ENCODE measurements around the gene EDN1.

Gene EDN1

GRCh38 chr6:12270551-12271230 lies 19.5 kb upstream of the EDN1 start:
- DNase-seq (ENCODE audit: low spot score): no peak

DNA sequence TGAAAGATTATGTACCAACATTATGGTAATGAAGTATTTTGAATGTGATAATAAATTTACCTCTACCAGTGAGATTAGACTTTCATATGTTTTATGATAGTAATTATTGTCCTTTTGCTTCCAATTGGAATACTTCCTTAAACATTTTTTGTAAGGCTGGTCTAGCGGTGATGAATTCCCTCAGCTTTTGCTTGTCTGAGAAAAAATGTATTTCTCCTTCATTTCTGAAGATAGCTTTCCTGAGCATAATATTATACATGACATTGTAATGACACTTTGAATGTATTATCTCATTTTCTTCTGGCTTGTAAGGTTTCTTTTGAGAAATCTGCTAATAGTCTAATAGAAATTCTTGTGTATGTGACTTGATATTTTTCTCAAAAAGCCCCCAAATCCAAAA lies 18.6 kb upstream of the EDN1 start:
- DNase-seq (ENCODE audit: low spot score): no peak

- DNase-seq (ENCODE audit: low spot score): no peak
These were observed 18.2 kb upstream of the EDN1 start for GRCh38 chr6:12271997-12272396.

- DNase-seq (ENCODE audit: low spot score): no peak
These were observed 15.1 kb upstream of the EDN1 start for GRCh38 chr6:12275107-12275506.

- no peak for DNase-seq (ENCODE audit: low spot score)
These were observed 13.2 kb upstream of the EDN1 start for GRCh38 chr6:12276930-12277315.

DNA sequence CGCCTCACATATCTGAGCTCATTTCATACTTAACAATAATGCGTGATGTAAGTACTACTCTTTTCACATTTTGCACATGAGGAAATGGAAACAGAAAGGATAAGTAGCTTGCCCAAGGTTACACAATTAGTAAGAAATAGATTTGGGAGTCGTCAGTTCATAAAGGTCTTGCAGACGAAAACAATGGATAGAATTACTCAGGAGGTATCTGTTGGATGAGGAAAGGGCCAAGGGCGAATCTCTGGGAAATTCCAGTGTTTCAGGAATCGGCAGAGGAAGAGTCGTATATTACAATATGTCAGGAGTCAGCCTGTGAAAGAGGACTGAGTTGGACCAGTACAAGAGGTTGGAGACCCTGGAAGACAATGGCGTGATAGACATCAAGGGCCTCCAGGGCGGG lies 12.8 kb upstream of the EDN1 start:
- no peak for DNase-seq (ENCODE audit: low spot score)

GRCh38 chr6:12278915-12279314 lies 11.2 kb upstream of the EDN1 start:
- no peak for DNase-seq (ENCODE audit: low spot score)

DNA sequence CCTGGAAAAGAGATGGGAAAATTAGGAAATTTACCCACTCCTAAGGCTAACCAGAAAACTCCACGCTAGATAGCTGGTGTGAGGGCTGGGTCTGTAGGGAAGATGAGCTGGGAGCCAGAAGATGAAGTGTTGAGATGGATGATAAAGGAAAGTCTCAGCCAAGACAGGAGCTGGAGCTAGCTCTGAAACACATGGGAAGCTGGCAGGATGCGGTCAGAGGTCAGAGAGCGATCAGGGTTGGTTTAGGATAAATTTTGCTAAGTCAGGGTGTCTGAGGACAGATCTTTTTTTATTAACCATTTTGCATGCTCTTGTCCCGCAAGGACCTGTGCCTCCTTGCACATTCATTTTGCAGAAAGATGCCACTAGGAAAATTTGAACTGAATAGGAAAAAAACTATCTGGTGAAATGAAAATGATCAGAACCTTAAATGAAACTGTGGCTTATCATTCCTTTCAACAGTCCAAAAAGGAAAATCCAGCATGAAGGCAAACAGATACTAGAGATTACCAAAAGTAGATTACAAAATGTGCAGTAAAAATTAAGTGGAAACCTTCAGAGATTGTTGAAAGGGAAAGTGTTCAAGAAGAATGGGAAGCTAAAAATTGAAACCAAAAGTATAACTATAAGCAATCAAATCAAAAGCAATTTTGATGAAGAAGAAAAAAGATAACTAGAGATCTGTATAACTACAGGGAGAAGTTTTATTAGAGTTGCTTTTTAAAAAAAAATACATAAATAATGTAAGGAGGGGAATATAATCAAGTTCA lies 10.7 kb upstream of the EDN1 start:
- DNase-seq (ENCODE audit: low spot score): no peak

- DNase-seq (ENCODE audit: low spot score): no peak
These were observed 9.7 kb upstream of the EDN1 start for GRCh38 chr6:12280458-12280857.

DNA sequence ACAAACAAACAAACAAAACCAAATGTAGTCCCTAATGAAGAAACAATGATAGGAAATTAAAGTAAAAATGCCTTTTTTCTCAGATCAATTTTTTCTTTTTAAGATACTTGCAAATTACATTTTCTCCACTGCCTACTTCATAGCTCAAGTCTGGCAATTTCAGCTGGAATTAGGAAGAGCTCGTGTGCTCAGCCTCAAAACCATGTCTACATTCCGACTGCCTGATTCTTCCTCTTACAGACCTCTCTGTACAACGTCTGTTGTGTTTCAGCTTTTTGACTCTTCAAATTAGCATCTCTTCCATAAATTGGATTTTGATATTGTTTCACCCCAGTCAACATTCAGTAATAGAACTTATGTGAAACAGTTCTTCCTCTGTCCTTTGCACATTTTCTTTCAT lies 9.3 kb upstream of the EDN1 start:
- no peak for DNase-seq (ENCODE audit: low spot score)

DNA sequence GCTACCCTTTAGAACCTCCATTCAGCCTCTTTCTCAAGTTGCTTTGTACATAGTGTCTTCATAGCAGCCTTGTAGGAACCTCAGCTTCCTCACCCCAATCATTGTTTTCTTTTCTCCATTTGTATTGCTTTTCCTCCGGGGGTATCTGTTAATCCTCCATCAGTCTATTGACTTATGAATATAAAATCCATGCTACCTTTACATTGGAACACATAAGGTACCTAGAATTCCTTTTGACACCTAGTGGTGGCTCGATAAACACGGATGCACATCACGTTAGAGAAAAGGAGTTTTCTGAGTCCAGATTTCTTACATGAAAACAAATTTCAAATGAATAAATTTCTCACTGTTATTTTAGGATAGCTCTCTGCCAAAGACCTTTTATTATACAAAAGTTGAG lies 6.3 kb upstream of the EDN1 start:
- no peak for DNase-seq (ENCODE audit: low spot score)

DNA sequence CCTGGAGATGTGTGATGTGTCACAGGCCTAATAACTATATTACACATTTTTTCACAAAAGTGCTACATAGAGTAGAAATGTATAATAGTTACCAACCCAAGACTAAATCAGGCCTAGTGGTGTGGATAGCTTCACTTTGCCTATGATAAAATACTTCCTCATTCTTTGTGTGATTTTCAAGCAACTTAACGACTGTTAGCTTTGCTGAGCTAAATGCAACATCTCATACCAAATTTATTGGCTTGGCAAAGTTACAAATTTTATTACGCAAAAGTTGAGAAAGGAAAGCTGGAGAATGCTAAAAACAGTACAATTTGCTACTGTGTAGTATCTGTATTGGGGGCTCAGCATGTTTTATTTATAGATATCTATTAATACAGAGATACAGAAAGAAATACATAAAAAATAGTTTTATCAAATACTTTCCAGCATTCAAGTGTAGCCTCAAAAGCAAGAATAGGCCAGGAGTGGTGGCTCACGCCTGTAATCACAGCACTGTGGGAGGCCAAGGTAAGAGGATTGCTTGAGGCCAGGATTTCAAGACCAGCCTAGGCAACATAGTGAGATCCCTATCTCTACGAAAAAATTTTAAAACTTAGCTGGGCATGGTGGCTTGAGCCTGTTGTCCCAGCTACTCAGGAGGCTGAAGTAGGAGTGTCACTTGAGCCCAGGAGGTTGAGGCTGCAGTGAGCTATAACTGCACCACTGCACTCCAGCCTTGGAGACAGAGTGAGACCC lies 3.6 kb upstream of the EDN1 start:
- DNase-seq (ENCODE audit: low spot score): no peak

GRCh38 chr6:12288211-12288618 lies 1.9 kb upstream of the EDN1 start:
- DNase-seq (ENCODE audit: low spot score): no peak

DNA sequence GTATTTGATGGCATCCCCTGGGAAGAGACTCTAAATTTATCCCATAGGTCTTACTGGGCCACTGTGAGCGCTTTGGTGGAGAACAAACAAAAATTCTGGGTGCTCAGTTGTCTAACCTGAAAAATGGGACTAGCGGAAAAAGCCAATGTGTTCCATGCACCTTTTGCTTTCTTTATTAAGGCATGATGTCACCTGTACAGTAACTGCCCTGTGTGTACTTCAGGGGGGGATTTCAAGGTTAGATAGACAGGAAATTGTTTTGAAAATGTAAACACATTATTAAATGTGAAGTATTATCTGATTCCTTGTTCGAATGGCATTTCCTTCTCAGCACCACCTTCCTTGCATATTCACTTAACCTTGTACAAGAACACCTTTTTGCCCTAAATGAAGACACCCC lies 1.2 kb upstream of the EDN1 start:
- DNase-seq (ENCODE audit: low spot score): no peak

GRCh38 chr6:12289365-12289919 lies 719 bp upstream of the EDN1 start:
- DNase-seq (ENCODE audit: low spot score): peak; percentile 60

DNA sequence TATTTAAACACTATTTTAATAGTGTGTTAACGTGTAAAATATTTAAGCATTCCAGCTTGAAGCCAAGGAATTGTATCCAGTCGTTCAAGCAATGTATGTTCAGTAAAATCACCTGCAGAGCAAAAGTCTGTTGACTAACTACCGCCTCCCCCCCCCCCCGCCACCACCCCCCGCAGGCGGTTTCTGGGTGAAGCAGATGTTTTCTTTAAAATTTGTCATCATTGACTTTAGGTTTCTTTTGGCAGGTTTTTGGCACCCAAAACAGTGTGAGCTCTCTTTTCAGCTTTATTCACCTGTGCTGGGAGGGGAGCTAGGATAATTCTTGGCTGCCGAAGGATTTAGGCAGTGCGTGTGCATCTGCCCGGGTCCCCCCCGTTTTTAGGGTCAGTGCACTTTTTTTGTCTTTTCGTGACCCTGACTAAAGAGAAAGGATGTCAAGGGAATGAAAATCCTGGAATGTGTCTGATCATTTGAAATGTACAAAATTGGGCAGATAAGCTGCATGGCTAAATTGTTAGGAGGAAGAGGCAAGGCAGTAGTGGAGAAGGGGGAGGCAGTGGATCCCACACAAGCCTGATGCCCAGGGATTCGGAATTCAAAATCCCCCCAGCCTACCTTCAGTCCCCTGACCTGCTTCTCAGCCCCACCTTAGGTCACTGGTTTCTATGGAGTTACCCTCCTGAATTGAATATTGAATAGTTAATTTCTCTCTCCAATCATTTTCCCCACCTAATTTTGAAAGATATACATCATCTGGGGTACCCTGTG lies 1.1 kb downstream of the EDN1 start:
- DNase-seq (ENCODE audit: low spot score): no peak

DNA sequence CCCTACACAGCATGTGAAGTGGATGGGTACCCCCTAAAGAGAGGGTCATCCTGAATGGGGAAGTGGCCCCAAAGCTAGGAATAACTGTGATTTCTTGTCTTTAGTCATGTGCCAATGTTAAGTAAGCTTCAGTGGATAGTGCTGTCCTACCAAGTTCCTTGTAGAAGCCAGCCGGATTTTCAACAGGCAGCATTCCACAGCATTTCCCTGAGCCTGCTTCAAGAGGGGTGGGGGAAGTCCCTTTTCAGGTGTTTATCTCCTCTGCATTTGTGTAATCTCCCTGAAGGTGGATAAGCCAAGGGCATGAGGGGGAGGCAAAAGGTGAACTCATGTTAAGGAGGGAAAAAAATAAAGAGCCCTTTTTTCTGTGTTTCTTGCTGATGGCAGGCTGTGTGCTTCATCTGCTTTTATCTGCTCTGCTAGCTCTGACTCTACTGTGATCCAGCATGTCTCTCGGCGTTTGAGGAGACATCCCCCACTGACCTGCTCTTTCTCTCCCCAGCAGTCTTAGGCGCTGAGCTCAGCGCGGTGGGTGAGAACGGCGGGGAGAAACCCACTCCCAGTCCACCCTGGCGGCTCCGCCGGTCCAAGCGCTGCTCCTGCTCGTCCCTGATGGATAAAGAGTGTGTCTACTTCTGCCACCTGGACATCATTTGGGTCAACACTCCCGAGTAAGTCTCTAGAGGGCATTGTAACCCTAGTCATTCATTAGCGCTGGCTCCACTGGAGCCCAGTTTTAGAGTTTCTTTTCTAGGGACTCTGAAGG lies 1.9 kb downstream of the EDN1 start:
- DNase-seq (ENCODE audit: low spot score): peak; percentile 54

DNA sequence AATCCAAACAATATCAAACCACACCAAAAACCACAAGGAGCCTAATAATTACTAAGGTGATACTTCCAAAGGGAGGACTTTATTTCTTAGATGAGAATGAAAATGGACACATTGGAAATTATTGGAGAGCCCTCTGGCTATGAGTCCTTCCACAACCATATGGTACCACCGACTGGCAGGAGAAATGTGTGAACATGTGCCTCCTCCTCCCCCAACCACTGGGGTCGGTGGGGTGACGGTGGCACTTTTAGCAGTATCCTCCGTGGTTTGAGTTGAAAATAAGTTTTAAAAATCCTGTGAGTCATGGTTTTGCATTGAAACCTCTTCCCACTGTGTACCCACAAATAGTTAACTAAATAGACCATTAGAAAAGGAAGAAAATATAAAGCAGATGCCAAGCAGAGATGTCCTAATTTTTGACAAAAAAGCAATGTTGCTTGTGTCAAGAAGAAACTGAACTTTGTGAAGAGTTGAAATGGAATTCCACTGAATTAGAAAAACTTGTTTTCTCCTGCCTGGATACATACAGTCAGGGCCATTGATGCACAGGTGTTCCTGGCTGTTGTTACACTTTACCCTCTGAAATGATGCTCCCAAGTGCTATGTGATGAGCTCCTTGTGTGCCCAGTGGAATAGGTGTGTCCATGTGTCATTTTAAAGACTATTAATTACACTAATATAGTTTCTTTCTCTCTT lies 3.2 kb downstream of the EDN1 start:
- no peak for DNase-seq (ENCODE audit: low spot score)

DNA sequence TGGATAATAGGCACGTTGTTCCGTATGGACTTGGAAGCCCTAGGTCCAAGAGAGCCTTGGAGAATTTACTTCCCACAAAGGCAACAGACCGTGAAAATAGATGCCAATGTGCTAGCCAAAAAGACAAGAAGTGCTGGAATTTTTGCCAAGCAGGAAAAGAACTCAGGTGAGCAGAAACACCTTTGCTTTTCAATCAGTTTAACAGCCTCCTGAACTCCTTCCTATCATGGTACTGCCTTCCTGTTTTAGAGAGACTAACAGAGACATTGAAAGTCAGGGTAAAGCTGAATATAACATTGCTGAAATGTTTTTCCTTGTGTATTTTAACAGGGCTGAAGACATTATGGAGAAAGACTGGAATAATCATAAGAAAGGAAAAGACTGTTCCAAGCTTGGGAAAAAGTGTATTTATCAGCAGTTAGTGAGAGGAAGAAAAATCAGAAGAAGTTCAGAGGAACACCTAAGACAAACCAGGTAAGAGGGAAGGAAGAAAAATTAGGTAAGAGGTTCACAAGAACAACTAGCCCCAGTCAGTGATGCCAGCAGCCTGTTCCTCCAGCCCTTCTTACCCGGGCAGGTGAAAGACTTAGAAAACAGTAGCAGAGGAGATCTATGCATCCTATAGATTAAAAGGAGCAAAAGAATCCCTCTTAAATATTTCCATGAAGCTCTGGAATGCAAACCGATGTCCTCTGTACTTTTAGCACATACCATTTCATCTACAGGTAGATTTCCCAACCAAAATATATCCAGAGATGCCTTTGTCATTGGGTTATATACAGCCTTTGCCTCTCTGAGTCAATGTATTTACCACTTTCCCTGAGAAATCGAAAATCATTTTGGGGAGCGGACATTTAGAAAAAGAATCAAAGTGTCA lies 4.0 kb downstream of the EDN1 start:
- DNase-seq (ENCODE audit: low spot score): no peak
